Activated CD8-positive, alpha-beta memory T cell treated with anti-CD3 and anti-CD28 coated beads for 24 hours (primary cell): ENCODE results near the gene NF1.
A peak's percentile ranks its signal among the peaks of the same experiment; 100 is the strongest.
"Not testable (repeated sequence)": the region's sequence is repeated elsewhere in the genome, so short reads cannot be mapped to it uniquely, and the experiment has no call there.

Experiments used
- DNase-seq: peaks from one replicate; pipeline ENCODE4 v3.0.0-alpha.2; 2020

NF1 gene

DNA sequence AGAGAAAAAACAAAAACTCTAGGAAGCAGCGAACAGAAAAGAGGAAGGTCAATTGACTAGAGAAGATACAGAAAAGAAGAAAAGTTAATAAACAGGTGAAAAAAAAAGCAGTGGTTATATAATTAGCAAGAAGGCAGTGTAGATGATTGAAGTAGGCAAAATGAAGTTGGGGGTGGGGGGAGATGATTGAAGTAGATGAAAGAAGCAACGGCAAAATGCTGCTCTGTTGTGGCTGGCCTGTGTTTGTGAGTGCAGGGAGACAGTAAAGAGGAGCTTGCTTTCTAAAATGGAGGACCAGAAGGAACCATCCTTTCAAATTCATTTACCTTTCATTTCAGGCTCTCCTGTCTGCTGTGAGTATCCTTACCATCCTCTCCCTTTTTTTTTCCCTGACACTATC, 215.5 kb downstream of the NF1 start:
- DNase-seq: no peak

DNA sequence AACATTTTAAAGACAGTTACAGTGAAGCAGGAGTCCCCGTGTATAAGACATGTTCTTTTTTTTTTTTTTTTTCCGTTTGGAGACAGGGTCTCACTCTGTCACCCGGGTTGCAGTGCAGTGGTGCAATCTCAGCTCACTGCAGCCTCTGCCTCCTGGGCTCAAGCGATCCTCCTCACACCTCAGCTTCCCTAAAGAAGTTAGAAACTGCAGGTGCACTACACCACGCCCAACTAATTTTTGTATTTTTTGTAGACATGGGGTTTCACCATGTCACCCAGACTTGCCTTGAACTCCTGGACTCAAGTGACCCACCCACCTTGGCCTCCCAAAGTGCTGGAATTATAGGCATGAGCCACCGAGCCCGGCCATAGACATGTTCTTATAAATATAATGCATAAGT, 216.1 kb downstream of the NF1 start:
- no peak for DNase-seq

DNA sequence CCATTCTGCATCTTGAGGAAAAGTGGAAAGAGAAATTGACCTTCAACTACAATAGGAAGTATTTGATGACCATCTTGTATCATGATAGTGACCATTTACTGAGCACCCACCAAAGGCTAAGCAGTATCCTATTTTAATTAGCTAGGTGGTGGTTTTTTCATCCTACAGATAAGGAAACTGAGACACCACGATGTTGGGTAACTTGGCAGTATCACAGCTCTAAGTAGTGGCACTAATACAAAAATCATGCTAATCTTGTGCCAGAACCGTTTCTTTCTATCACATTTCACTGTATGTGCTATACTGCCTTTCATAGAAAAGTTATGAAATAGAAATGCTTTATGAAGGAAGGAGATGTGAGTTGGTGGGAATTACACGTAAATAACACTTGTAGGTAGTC, 216.7 kb downstream of the NF1 start:
- DNase-seq: no peak

DNA sequence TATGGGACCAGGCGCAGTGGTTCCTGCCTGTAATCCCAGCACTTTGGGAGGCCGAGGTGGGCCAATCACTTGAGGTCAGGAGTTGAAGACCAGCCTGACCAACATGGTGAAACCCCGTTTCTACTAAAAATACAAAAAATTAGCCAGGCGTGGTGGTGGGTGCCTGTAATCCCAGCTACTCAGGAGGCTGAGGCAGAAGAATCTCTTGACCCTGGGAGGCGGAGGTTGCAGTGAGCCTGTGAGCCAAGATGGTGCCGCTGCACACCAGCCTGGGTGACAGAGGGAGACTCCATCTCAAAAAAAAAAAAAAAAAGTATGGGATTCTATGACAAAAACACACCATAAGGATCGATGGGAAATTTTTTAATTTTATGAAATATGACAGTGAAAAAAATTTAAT, 217.4 kb downstream of the NF1 start:
- DNase-seq: peak; percentile 66

DNA sequence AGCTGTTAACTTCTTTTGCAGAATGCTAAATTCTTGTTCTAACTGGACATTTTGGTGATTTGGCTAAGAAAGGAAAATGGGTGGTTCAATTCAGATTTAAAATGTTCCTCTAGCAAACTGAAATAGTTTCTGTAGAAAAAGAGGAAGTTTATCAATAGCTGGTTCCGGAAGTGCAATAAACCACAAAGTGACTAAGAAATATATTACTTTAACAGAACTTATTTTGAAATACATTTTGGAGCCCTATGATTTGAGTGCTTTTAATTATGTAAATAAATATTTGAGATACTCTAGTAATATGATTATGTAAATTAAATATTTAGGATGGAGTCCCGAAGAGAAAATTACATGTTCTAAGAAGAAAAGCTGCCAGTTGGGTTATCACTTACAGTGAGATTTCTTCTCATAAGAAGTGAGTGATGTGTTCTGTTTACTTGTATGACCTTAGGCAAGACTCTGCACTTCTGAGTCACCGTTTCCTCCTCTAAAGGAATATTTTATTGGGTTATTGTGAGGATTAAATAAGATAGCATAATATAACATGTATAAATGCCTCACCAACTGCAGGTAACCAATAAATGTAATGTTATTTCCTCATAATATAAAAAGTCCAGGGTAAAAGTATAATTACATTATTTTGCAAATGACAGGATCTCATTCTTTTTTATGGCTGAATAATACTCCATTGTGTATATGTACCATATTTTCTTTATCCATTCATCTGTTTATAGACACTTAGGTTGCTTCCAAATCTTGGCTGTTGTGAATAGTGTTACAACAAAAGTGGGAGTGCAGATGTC, 219.4 kb downstream of the NF1 start, which contains the start of gene EVI2B:
TSS of gene EVI2B (minus strand) at position 73 of the 800 bp plus-strand sequence. CDS start 8,445 bp downstream, outside the sequence.
- no peak for DNase-seq

DNA sequence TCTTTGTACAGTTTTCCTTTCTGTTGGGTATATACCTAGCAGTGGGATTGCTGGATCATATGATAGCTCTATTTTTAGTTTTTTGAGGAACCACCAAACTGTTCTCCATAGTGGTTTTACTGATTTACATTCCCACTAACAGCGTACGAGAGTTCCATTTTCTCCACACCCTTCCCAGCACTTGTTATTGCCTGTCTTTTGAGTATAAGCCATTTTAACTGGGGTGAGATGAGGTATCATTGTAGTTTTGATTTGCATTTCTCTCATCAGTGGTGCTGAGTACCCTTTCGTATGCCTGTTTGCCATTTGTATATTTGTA, 220.0 kb downstream of the NF1 start:
- no peak for DNase-seq

DNA sequence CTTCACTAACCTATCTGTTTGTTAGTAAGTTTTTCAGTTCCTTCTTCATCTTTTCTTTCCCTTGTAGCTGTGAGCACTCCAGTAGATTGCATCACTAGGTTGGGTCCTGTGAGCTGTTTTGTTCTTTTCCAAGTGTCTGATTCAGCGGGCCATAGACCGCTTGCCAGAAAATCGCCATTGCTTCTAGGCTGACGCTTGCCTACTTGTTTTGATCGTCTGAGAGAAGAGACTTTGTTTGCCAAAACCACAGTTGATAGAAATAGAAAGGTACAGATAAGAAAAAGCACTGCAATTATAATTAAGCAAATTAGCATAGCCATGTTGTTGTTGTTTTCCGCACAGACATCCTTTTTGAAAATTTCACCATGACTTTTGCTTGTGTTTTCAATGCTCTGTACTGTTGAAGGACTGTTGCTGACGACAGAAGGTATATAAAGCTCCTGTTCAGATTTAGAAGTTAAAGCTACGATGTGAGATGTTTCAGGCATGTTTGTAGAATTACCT, 223.6 kb downstream of the NF1 start:
- peak; percentile 66 for DNase-seq

DNA sequence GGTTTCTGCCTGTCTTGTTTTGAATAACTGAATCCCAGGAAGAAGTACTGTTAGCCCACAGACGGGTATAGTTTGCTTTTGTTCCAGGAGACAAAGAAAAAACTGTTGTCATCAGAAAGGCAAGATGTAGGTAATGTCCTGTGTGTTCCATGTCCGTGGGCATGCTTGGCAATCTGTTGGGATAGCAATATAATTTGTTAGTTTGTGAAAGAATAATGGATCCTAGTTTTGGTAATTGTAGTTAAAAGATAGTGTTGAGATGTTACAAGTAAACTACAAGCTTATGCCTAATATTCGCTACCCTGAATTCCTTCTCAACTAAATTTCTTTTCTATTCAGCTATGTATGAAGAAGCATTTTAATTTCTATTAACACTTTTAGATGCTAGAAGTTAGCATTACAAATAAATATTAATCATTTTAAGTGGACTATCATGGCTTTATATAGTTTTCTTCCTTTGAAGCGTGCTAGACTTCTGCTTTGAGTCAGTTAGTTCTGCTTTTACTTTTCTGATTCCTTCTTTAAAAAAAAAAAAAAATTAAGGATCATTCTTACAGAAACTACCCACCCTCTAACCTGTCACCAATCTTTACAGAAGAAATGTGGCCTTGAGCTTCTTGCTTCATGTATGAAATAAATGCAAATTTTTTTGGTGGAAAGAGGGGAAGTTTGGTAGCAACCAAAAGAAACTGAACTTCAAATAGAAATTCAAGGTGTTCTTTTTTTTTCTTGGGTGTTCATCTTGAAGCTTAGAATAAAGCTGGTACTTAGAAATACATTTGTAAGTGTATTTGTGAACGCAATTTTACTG, 224.3 kb downstream of the NF1 start:
- no peak for DNase-seq

DNA sequence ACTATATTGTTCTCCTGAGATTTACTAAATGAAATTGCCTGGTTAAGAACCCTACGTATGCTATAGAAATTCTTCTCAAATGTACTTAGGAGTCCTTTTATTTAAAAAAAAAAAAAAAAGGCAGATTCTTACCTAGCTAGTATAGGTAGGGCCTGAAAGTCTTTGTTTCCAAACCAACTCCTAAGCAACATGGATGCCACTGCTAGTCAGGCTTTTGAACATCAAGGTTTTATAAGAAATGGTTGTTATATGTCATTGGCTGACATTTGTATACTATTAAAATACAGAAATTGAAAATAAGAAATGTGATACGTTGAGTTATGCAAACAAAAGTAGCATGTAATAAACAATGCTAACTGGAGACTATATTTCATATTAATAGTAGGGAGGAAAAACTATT, 225.5 kb downstream of the NF1 start:
- DNase-seq: no peak

DNA sequence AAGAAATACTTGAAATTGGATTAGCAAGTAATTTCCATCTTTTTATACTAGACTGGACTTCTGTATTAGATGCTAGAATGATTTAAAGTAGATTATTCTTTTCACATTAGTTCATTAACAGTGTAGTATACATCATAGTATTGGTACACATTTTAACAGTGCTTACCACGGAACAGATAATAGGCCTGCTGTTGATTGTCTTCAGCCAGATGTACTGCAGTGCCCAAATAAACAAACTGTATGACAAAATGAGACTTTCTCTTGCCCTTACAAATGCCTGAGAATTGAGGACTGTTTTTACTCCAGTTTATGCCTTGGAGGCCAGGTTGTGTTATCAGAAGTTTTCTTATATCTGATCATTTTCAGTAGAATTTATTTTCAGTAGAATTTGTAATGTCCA, 226.0 kb downstream of the NF1 start:
- DNase-seq: no peak

DNA sequence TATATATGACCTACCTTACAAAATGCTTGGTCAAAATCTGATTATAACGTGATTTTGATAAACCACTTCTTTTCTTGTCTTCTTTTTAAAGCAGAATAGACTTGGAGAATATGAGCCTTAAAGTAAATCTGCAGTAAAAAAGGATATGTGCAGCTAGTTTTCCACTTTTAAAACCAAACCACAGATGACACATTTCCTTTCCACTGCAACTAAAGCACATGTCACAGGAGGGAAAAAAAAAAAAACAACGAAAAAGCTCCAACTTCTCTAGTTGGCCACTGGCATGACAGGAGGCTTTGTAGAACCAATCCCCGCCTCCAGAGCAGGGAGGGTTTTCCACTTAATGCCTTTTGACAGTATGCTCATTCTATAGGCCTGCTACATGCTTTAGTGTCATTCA, 226.7 kb downstream of the NF1 start, which contains the start of gene EVI2A:
TSS of gene EVI2A (minus strand) at position 142 of the 400 bp plus-strand sequence. CDS start 2,609 bp downstream, outside the sequence.
- DNase-seq: peak; percentile 75

DNA sequence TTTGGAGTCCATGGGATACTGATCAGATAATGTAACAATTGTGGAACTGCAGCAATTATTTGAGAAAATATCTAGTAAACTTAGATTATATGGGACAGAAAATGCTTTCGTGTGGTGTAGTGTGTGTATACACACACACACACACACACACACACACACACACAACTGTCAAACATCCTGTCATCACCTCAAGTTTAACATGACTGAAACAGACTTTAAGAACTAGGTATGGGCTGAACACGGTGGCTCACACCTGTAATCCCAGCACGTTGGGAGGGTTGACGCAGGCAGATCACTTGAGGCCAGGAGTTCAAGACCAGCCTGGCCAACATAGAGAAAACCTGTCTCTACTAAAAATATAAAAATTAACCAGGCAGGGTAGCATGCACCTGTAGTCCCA, 227.2 kb downstream of the NF1 start:
- DNase-seq: no peak

DNA sequence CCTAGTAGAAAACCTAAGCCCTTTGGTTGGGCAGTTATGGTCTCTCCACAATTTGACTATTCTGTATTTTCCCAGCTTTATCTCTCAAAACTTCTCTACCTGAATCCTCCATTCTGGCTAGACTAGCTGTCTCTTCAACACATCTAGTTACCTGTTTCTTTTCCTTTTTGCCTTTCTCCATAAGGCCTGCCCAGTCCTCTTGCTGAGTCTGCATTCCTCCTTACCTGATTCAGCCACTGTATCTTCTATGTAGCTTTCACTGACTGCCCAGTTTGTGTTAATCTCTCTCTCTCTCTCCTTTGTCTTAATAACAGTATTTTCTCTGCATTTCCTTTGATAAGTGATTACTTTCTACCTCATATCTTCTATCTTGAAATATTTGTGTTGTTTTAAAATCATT, 228.8 kb downstream of the NF1 start:
- DNase-seq: no peak

DNA sequence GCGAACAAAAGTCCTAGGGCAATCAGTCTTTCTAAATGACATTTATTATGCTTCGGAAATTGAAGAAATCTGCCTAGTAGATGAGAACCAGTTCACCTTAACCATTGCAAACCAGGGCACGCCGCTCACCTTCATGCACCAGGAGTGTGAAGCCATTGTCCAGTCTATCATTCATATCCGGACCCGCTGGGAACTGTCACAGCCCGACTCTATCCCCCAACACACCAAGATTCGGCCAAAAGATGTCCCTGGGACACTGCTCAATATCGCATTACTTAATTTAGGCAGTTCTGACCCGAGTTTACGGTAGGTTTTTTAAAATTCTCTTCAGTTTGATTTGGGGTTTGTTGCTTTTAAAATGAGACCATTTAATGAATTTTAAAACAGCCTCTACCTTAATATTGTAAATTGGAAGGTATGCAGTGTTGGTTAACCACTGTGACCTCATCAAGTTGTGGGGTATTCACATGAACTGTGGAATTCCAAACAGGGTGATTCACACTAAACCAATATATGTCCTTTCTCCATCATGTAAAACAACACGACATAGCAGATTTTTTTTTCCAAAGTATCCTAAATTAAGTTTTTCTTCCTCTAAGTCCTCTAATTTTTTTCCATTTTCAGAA, 232.9 kb downstream of the NF1 start:
- DNase-seq: no peak

DNA sequence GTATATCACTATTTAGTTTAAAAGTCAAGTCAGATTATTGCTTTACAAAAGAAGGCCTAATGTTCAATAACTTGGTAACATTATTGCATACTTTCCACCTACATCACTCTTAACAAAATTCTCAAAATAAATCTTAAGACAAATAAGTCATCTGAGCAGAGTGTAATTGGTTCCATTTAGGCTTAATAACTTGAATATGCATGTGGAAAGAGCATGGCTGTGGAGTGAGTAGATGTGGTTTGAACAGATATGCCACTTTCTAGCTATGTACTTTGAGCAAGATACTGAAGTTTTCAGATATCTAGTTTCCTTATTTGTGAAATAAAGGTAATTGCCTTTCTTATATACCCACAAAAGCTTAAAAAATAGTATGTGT, 233.4 kb downstream of the NF1 start:
- no peak for DNase-seq

DNA sequence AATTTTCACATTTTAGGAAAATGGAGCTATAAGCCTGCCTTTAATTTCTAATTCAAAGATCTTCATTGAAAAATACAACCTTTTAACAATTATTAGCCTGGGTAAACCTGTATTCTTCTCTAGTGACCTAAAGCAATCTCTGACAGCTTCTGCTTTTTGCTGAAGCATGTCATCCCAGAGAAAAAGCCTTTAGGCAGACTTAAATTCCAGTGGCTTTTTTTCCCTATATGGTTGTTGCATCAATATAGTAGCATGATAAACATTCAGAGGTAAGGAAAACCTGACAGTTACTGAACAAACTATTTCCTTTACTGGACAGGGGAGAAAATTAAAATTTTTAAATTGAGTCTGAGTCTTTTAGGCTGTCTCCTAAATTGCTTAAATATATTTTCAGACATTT, 234.4 kb downstream of the NF1 start:
- no peak for DNase-seq

DNA sequence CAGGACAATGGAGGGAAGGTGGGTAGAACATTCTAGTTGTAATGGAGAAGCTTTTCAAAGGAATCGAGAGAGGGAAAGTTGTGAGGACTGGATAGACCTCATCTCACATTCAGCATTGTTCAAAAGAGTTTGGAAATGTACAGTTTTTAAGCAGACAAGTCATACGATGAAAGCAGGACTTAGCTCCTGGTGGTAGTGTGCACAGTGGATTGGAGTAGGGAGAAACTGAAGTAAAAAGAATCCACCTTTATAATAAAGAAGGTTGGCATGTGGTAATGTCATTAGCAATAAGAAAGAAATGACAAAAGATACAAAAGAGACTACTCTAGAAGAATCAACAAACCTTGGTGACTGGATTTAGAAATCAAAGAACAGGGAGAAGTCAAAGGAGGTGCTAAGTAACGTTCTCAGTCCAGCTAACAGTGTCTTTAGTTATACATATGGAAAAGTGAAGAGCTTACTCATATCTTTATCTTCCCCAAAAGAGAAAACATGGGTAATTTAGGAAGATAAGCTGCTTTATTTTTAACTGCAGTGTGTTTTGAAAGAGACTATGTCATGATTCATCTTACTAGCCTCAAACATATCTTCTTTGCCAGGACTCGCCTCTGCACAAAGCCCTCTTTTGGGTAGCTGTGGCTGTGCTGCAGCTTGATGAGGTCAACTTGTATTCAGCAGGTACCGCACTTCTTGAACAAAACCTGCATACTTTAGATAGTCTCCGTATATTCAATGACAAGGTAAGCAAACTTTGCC, 245.3 kb downstream of the NF1 start:
- DNase-seq: no peak

DNA sequence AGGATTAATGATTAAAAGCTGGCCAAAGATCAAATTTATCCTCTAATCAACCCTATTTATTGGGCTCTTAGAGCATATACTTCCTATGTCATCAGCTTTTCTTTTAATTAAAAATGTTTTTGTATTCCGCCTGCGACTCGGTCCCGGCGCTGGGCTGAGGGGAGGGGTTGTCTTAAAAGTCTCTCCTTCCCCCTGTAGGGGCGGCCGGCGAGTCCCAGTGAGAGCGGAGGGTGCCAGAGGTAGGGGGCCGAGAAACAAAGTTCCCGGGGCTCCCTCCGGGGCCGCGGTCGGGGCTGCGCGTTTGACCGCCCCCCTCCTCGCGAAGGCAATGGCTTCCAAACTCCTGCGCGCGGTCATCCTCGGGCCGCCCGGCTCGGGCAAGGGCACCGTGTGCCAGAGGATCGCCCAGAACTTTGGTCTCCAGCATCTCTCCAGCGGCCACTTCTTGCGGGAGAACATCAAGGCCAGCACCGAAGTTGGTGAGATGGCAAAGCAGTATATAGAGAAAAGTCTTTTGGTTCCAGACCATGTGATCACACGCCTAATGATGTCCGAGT, 250.5 kb downstream of the NF1 start:
- DNase-seq: not testable (repeated sequence)

DNA sequence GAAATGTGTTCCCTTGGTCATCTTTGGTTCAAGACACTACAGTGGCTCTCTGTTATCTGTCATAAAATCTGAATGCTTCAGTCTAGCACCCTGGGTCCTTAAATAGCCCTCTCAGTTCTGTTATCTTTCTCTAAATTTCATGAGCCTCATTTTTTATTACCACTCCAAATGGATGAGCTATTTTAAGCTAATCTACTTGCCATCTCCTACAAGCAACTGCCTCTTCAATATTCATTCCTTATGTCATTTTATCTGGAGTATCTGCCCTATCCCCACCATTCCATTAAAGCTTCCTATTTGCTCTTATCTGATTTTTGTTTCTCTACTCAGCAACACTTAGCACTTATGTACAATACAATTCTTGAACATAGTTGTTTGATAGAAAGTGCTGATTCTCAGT, 254.7 kb downstream of the NF1 start:
- DNase-seq: no peak

DNA sequence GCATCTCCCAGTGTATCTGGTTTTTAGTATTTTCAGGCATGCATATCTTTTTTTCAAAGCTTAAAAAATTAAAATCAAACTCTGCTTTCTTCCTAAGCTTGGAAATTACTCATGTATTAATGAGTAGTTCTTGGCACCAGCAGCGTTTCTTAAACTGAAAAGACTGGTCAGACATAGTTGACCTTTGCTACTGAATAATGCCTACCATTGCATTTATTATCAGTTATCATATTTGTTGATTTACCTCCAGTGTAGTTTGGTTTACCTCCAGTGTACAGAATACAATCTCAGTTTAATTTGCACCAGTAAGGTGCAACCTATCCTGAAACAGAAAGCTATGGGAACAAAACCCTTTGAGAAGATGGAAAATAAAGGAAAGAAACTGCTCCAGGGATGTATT, 261.2 kb downstream of the NF1 start:
- DNase-seq: no peak

DNA sequence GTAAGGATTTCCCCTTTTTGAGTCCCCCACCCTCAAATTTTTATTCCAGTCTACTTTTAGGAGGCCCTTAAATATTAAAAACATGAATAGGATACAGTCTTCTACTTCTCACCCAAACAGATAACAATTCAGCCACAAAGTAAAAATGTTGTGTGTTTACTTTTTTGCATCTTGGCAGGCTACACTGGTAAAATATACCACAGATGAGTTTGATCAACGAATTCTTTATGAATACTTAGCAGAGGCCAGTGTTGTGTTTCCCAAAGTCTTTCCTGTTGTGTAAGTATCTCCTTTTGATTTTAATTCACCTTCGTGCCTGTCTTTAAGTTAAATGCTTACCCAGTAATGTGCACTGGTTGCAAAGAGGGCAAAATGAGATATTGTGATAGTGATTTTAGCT, 262.3 kb downstream of the NF1 start:
- DNase-seq: no peak

DNA sequence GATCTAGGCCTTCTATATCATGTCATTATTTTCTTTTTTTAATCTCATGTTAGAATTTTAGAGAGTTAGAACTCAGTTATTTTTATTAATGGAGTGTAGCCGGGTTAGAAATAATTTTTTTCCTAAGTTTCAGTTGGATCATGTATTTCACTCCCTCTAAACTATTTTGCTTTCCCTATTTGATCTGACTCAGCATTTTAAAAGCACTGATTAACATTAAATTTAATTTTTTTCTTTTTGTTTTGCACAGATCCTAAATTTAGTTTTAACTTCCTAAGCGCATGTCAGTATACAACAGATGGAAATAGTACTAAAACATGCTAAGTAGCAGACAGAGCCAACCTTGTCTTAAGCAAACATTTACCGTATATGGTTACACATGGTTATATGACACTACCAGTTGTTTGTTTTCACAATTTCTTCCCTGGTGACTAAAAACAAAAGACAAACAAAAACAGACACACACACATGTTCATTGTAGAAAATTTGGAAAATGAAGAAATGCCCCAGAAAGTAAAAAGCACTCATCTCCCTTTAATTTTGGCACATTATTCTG, 263.1 kb downstream of the NF1 start:
- no peak for DNase-seq
